ENCODE results near the gene SHROOM3. TPM values are rescaled to one million over a fixed set of nuclear protein-coding genes. Genes with fewer than 3 reads are reported as not detected.

The SHROOM3 gene
- total RNA-seq, 1 donor from 2014 or later, result 0.55 TPM

GRCh38 chr4:76439491-76439890, 4.5 kb downstream of the SHROOM3 start:
- ATAC-seq (ENCODE audit: low read depth), result no peak
- H3K4me3 Mint-ChIP-seq, result no peak overlapping the region
- no peaks in the 10 kb centered on the region for H3K9me3 Mint-ChIP-seq
- peaks cover 26% of the 10 kb centered on the region for H3K27me3 Mint-ChIP-seq
- H3K27ac Mint-ChIP-seq, result no peak overlapping the region
- intact Hi-C loops (cut with micrococcal nuclease), result no loop called here
- ChIA-PET CTCF (no interaction called here), POLR2A (no interaction called here)
- no peaks in the 10 kb centered on the region for H3K36me3 Mint-ChIP-seq (ENCODE audit: low read depth)
- H3K4me1 Mint-ChIP-seq, result peaks cover 15% of the 10 kb centered on the region
- no peak for TF ChIP-seq CTCF (IDR thresholded peaks at IDR 0.05)
- DNase-seq, result no peak

- no peak overlapping the region for H3K27ac Mint-ChIP-seq
- POLR2A ChIA-PET, result no interaction called here
- H3K27me3 Mint-ChIP-seq, result peaks cover 16% of the 10 kb centered on the region
- DNase-seq, result no peak
- H3K4me3 Mint-ChIP-seq, result no peak overlapping the region
- ATAC-seq (ENCODE audit: low read depth), result no peak
- no peaks in the 10 kb centered on the region for H3K9me3 Mint-ChIP-seq
- intact Hi-C loops (cut with micrococcal nuclease), result no loop called here
- CTCF ChIA-PET, result no interaction called here
- H3K4me1 Mint-ChIP-seq, result no peaks in the 10 kb centered on the region
- no peak for TF ChIP-seq CTCF (IDR thresholded peaks at IDR 0.05)
- H3K36me3 Mint-ChIP-seq (ENCODE audit: low read depth), result no peaks in the 10 kb centered on the region
These were observed 6.9 kb downstream of the SHROOM3 start for GRCh38 chr4:76441881-76442280.

GRCh38 chr4:76442807-76443206, 7.8 kb downstream of the SHROOM3 start:
- CTCF ChIA-PET, result no interaction called here
- Mint-ChIP-seq H3K27me3 (peaks cover 11% of the 10 kb centered on the region), H3K36me3 (ENCODE audit: low read depth) (no peaks in the 10 kb centered on the region), H3K4me1 (no peaks in the 10 kb centered on the region), H3K4me3 (no peak overlapping the region), H3K27ac (no peak overlapping the region), H3K9me3 (no peaks in the 10 kb centered on the region)
- DNase-seq (no peak), ATAC-seq (ENCODE audit: low read depth) (no peak)
- intact Hi-C loops (cut with micrococcal nuclease), result no loop called here
- TF ChIP-seq CTCF (IDR thresholded peaks at IDR 0.05), result no peak
- POLR2A ChIA-PET, result no interaction called here

GRCh38 chr4:76443376-76443775, 8.3 kb downstream of the SHROOM3 start:
- Mint-ChIP-seq H3K9me3 (no peaks in the 10 kb centered on the region), H3K4me3 (no peak overlapping the region), H3K4me1 (no peaks in the 10 kb centered on the region), H3K36me3 (ENCODE audit: low read depth) (no peaks in the 10 kb centered on the region), H3K27me3 (peaks cover 10% of the 10 kb centered on the region), H3K27ac (no peak overlapping the region)
- TF ChIP-seq CTCF (IDR thresholded peaks at IDR 0.05), result no peak
- intact Hi-C loops (cut with micrococcal nuclease), result no loop called here
- ChIA-PET CTCF (no interaction called here), POLR2A (no interaction called here)
- DNase-seq, result no peak
- no peak for ATAC-seq (ENCODE audit: low read depth)

GRCh38 chr4:76445911-76446310, 10.9 kb downstream of the SHROOM3 start:
- ATAC-seq (ENCODE audit: low read depth), result no peak
- Mint-ChIP-seq H3K27me3 (no peaks in the 10 kb centered on the region), H3K27ac (no peak overlapping the region), H3K9me3 (no peaks in the 10 kb centered on the region), H3K4me1 (no peaks in the 10 kb centered on the region), H3K36me3 (ENCODE audit: low read depth) (no peaks in the 10 kb centered on the region), H3K4me3 (no peak overlapping the region)
- no peak for TF ChIP-seq CTCF (IDR thresholded peaks at IDR 0.05)
- DNase-seq, result no peak
- CTCF ChIA-PET, result no interaction called here
- POLR2A ChIA-PET, result no interaction called here
- intact Hi-C loops (cut with micrococcal nuclease), result no loop called here

All from activated B cell treated with CpG ODN at 0.5 μM for 24 hours (primary cell).